ENCODE data around the gene CUX1.

CUX1 gene

DNA sequence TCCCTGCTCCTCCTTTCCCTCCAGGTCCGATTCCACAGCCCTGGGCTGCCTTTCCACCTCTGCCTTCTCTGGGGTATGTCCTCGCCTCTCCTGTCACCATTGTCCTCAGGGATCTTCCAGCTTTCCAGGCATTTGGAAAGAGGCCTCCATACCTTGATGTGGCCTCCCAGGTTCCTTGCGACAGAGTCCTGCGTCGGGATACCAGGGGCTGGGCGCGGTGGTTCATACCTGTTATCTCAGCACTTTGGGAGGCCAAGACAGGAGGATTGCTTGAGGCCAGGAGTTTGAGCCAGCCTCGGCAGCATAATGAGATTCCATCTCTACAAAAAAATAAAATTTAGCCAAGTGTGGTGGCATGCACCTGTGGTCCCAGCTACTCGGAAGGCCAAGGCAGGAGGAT, 171.1 kb downstream of the CUX1 start:
- no peak for DNase-seq (ENCODE audit: low read depth, low spot score)
- H3K4me3 ChIP-seq (ENCODE audit: low read depth, low read length): no peak overlapping the region
- in situ Hi-C loops (cut with HindIII; ENCODE audit: low sequenced_read_pairs): no loop called here
- TF ChIP-seq, protein P1, sequence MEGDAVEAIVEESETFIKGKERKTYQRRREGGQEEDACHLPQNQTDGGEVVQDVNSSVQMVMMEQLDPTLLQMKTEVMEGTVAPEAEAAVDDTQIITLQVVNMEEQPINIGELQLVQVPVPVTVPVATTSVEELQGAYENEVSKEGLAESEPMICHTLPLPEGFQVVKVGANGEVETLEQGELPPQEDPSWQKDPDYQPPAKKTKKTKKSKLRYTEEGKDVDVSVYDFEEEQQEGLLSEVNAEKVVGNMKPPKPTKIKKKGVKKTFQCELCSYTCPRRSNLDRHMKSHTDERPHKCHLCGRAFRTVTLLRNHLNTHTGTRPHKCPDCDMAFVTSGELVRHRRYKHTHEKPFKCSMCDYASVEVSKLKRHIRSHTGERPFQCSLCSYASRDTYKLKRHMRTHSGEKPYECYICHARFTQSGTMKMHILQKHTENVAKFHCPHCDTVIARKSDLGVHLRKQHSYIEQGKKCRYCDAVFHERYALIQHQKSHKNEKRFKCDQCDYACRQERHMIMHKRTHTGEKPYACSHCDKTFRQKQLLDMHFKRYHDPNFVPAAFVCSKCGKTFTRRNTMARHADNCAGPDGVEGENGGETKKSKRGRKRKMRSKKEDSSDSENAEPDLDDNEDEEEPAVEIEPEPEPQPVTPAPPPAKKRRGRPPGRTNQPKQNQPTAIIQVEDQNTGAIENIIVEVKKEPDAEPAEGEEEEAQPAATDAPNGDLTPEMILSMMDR (IDR thresholded peaks at IDR 0.05; ENCODE audit: low read depth, low read length): no peak

DNA sequence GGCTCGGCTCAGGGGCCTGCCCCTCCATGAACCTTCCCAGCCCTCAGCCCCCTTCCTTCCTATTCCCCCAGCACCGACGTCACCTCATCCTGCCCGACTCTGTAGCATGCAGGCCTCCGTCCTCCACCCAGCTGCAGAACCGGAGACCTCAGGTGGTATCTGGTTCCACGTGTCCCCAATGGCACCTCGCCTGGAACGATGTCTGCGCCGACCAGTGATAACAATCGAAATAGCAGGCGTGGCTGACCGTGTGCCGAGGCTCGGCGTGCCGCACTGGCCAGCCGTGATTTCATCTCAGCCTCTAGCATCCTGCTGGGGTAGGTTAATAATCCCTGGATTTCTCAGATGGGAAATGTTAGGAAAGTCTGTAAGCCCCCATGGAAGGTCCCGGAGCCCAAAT, 171.7 kb downstream of the CUX1 start:
- TF ChIP-seq, protein P1 (IDR thresholded peaks at IDR 0.05; ENCODE audit: low read depth, low read length): no peak
- no peak for DNase-seq (ENCODE audit: low read depth, low spot score)
- no peak overlapping the region for H3K4me3 ChIP-seq (ENCODE audit: low read depth, low read length)
- in situ Hi-C loops (cut with HindIII; ENCODE audit: low sequenced_read_pairs): no loop called here

DNA sequence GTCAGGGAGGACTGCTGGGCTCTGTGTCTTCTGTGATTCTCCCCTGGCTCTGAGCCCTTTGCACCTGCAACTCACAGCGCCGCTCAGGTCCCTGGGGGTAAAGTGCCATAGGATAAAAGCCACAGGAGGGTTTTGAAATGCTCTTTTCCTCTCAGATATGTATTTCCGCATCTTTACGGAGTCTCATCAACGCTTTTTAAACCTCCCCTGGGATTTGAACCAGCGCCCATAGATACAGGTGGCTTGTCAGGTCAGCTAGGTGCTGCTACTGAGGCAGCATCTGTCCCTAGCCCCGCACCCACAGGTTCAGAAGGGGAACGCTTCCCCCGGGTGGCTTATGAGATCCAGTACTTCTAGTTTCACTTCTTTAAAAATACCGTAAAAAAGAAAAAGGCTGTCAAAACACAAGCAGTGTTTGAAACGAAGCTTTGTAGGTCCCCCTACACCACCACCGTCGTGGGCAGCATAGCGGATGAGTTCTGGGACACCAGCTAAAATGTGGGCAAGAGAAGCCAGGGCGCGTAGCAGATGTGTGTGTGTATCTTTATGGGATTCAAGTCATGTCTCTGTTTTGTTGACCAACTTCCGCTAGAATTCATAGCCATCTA, 173.5 kb downstream of the CUX1 start:
- no peak for DNase-seq (ENCODE audit: low read depth, low spot score)
- in situ Hi-C loops (cut with HindIII; ENCODE audit: low sequenced_read_pairs): no loop called here
- H3K4me3 ChIP-seq (ENCODE audit: low read depth, low read length): no peak overlapping the region
- TF ChIP-seq, protein P1 (IDR thresholded peaks at IDR 0.05; ENCODE audit: low read depth, low read length): no peak

DNA sequence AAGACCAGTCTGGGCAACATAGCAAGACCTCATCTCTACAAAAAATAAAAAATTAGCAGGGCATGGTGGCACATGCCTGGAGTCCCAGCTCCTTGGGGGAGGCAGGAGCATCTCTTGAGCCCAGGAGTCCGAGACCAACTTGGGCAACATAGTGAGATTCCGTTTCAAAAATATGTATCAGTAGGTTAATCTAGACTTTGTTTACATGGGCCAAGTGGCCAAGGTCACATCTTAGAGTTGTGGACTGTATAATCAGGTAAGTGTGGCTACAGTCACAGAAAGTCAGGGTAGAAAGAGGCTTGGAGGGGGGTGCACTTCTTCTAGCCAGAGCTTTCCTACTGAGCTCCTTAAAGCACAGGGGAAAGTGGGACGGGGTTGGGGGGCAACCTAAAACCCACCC, 174.4 kb downstream of the CUX1 start:
- TF ChIP-seq, protein P1 (IDR thresholded peaks at IDR 0.05; ENCODE audit: low read depth, low read length): no peak
- no peak for DNase-seq (ENCODE audit: low read depth, low spot score)
- no peak overlapping the region for H3K4me3 ChIP-seq (ENCODE audit: low read depth, low read length)
- in situ Hi-C loops (cut with HindIII; ENCODE audit: low sequenced_read_pairs): no loop called here

DNA sequence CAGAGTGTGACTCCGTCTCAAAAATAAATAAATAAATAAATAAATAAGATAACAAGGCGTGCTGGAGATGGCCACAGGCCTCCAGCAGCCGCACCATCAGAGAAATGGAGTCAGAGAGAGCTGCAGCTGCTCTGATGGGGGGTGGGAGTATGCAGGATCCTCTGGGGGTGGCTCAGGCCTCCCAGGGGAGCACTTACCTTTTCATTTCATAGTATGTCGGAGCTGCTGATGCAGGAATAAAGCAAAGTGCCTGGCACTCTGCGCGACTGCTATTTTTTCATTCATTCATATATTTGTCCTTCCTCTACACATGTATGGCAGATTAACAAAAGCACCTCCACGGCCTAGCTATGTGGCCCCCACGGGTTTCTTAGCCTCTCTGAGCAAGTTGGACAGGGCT, 175.9 kb downstream of the CUX1 start:
- TF ChIP-seq, protein P1 (IDR thresholded peaks at IDR 0.05; ENCODE audit: low read depth, low read length): no peak
- H3K4me3 ChIP-seq (ENCODE audit: low read depth, low read length): no peak overlapping the region
- in situ Hi-C loops (cut with HindIII; ENCODE audit: low sequenced_read_pairs): no loop called here
- no peak for DNase-seq (ENCODE audit: low read depth, low spot score)

DNA sequence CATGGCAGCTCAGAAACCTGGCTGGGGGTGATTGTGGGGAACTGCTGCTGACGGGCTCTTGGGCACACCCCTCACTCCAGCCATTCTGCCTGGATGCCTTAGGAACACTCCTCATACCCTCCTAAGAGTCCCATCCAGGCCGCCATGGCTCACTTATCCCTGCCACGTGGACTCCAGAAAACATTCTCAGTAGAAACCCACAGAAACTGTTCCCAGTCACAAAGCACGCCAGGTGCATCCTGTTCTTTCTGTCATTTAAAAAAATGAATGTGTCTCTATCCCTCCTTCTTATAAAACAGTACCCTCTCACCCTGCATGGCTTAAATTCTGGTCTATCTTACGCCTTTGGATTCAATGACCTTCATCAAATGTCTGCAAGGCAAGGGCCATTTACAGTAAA, 177.7 kb downstream of the CUX1 start:
- TF ChIP-seq, protein P1 (IDR thresholded peaks at IDR 0.05; ENCODE audit: low read depth, low read length): no peak
- H3K4me3 ChIP-seq (ENCODE audit: low read depth, low read length): no peak overlapping the region
- no peak for DNase-seq (ENCODE audit: low read depth, low spot score)
- in situ Hi-C loops (cut with HindIII; ENCODE audit: low sequenced_read_pairs): no loop called here
